PFSK-1 (cell line): ENCODE data around the gene CAND2.

Source experiments
- FOXP2 ChIP-seq: optimal IDR thresholded peaks from 2 replicates; pipeline ENCODE3; 2011; ENCODE audit warnings: borderline replicate concordance, control low read depth, inconsistent platforms; ENCODE audit not compliant: insufficient read depth; ENCODE audit errors: extremely low read length, extremely low read depth
- POLR2AphosphoS5 ChIP-seq: IDR thresholded peaks from 2 replicates; pipeline ENCODE4 v1.6.1; 2012; ENCODE audit warnings: low read depth, mild to moderate bottlenecking, control low read depth, low read length, moderate library complexity
- REST ChIP-seq, 2 experiments: IDR thresholded peaks; 2 replicates each; pipeline versions ENCODE4 v1.6.1 to v1.8.0; 2011 to 2012; ENCODE audit warnings: low read depth in 2 of 2, low read length in 2 of 2, control low read depth in 1 of 2, inconsistent platforms in 1 of 2, mild to moderate bottlenecking in 1 of 2, moderate library complexity in 1 of 2; ENCODE audit not compliant: insufficient read depth in 1 of 2
- SIN3A ChIP-seq: IDR thresholded peaks from 2 replicates; pipeline ENCODE4 v1.6.1; 2012; ENCODE audit warnings: mild to moderate bottlenecking, low read length, moderate library complexity, borderline replicate concordance; ENCODE audit not compliant: insufficient read depth
- TAF1 ChIP-seq: IDR thresholded peaks from 2 replicates; pipeline ENCODE4 v1.6.1; 2012; ENCODE audit warnings: low read length, control low read depth, borderline replicate concordance; ENCODE audit not compliant: insufficient read depth

Gene CAND2

DNA sequence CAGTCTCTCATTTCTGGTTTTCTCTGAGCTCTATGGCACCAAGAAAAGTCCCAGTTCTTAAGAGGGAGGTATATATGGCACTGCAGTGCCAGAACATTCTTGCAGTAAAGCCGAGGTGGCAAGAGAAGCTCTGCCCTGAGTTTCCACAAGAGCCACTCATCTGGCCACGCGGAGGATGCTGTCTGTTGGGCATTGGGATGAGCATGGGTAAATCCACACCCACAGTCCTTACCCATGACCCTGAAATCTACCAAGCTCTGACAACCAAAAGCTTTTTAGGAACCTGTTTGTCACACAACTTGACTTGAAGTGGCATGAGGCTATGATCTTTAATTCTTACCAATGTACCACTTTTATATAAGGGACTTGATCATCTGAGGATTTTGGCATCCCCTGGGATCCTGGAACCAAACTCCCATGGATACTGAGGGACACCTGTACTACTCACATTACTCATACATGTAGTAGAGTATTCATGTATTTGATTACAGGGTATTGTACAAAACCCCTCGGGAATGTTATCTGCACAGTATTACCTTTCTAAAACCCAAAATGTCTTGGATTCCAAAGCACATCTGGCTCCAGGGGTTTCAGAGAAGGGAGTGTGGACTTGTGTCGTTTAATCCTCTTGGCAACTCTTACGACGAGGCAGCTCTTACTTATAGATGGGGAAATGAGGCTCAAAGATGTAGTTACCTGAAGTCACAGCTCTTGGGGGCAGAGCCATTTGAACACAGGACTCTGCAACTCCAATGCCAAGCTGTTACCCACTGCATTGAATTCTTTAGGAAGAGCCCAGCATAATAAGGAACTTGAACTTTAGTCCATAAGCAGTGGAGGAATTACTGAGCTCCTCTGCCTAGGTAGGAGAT lies 36.1 kb downstream of the CAND2 start:
- TF ChIP-seq TAF1 (no peak), POLR2AphosphoS5 (0 out of 2 replicates have a peak, but pooled peaks have one; percentile 30), FOXP2 (no peak)

DNA sequence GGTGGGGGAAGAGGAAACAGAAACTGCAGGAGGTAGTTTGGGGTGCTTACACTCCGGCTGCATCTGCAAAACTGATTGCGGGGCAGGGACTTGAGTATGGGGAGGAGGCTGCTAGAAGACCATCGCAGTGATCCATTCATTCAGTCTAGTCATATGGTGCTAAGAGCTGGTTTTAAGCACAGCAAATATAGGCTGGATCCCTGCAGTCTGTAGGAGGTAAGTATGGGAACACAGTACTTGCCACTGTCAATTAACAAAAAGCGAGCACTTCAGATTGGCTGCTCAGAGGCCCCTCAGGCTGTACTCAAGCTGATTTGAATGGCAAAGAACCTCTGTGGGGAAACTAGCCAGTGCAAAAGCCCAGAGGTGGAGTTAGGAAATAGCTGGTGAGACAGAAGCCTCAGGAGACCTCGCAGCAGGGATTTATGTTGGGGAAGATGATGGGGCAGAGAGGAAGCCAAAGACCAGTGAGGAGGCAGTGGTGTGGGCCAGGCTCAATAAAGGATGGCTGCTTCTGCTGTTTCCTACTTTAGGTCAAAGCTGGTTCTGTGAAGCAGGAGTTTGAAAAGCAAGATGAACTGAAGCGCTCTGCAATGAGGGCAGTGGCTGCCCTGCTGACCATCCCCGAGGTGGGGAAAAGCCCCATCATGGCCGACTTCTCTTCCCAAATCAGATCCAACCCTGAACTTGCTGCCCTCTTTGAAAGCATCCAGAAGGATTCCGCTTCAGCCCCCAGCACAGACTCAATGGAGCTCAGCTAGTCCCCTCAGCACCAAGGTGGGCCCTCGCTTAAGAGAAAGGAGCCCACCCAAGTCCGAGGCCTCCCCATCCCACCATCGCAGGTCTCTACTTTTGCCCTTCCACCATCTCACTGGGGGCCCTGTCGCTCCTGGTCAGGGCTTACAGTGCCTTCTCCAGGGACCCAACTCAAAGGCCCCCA lies 37.0 kb downstream of the CAND2 start:
- TF ChIP-seq REST (IDR thresholded peaks at IDR 0.05; ENCODE audit: insufficient read depth in 1 of 2, low read depth in 2 of 2, low read length in 2 of 2) (no peak), POLR2AphosphoS5 (peak; percentile 53)

- TF ChIP-seq TAF1 (no peak), SIN3A (no peak), POLR2AphosphoS5 (no peak), FOXP2 (no peak), REST (IDR thresholded peaks at IDR 0.05; ENCODE audit: insufficient read depth in 1 of 2, low read depth in 2 of 2, low read length in 2 of 2) (no peak)
Measured at GRCh38 chr3:12835052-12835665, 38.7 kb downstream of the CAND2 start.

DNA sequence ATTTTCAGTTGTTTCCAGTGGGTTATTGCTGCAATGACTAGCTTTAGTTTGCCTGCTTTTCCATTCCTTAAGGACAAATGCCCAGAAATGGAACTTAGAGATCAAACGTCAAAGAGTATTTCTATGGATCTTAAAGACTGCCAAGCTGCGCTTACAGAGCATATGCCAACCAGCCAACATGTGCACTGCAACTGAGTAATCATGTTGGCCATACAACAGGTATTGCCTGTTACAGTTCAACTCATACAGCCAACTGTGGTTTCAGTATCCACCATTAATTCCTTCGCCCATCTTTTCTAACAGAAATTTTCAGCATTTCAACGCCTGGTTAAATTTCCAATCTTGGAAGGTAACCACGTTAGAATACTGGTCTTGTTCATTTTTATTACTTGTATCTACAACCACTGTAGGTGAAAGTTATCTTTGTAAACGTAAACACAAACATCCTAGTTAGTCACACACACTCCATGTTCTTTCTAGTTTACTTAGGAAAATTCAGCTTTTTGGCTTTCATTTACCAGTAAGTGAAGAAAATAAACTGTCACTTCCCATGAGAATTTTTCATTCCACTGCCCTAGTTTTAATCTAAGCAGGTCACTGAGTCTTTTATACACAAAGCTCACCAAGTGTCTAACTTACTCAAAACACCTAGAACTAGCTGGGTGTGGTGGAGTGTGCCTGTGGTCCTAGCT lies 41.0 kb downstream of the CAND2 start:
- TF ChIP-seq SIN3A (no peak), REST (IDR thresholded peaks at IDR 0.05; ENCODE audit: insufficient read depth in 1 of 2, low read depth in 2 of 2, low read length in 2 of 2) (no peak), POLR2AphosphoS5 (no peak), FOXP2 (no peak), TAF1 (no peak)

DNA sequence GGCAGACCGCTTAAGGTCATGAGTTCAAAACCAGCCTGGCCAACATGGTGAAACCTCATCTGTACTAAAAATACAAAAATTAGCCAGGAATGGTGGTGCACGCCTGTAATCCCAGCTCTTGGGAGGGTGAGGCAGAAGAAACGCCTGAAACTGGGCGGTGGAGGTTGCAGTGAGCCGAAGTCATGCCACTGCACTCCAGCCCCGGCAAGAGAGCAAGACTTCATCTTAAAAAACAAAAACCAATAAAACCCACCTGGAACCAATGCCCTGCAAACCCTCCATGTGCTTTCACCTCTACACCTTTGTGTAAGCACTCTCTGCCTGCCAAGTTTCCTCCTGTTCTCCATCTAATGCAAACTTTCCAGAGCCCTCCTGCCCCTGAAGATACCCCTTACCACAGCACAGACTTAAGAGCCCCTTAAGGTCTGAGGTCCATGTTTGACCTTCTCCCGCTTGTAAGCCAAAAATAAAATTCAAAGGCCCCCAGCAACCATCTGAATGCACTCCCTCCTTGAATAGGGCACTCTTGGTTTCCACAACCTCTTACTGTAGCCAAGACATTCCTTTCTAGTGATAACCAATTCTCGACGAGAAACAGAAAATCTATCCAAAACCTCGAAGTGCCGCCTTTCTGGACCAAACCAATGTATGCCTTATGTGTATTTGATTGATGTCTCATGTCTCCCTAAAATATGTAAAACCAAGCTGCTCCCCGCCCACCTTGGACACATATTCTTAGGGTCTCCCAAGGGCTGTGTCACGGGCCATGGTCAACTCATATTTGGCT lies 41.9 kb downstream of the CAND2 start:
- TF ChIP-seq REST (IDR thresholded peaks at IDR 0.05; ENCODE audit: insufficient read depth in 1 of 2, low read depth in 2 of 2, low read length in 2 of 2): no peak
- TF ChIP-seq POLR2AphosphoS5: 0 out of 2 replicates have a peak, but pooled peaks have one; percentile 32
